ENCODE results near the gene STIM2.

DNA sequence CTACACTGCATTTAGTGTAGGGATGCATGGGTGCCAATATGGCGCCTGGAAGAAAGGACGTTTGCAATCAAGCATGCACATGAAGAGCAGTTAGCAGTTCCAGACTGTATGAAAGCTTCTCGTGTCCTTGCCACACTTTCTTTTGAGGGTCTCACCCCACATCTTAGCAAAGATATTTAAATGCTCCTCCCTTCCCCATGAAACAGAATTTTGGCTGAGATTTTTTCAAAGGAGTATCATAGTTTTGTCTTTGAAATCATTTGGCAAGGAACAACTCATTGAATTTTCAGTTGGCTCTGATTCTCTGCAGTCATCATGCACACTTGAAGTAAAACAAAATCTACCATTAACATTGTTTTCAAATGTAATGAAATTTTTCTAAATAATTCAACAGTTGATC, 39.6 kb upstream of the STIM2 start:
- TF ChIP-seq, protein P1, sequence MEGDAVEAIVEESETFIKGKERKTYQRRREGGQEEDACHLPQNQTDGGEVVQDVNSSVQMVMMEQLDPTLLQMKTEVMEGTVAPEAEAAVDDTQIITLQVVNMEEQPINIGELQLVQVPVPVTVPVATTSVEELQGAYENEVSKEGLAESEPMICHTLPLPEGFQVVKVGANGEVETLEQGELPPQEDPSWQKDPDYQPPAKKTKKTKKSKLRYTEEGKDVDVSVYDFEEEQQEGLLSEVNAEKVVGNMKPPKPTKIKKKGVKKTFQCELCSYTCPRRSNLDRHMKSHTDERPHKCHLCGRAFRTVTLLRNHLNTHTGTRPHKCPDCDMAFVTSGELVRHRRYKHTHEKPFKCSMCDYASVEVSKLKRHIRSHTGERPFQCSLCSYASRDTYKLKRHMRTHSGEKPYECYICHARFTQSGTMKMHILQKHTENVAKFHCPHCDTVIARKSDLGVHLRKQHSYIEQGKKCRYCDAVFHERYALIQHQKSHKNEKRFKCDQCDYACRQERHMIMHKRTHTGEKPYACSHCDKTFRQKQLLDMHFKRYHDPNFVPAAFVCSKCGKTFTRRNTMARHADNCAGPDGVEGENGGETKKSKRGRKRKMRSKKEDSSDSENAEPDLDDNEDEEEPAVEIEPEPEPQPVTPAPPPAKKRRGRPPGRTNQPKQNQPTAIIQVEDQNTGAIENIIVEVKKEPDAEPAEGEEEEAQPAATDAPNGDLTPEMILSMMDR (conservative IDR thresholded peaks at IDR 0.05 in 1 of 2, IDR thresholded peaks at IDR 0.05 in 1 of 2; ENCODE audit: low read depth in 1 of 2, low read length in 2 of 2), result no peak
- TF ChIP-seq EZH2 (IDR thresholded peaks at IDR 0.05; ENCODE audit: low read length, missing control alignments), result no peak
